HCT116 (cell line): ENCODE measurements around the gene SLC6A11. TPM values are rescaled to one million over a fixed set of nuclear protein-coding genes. Genes with fewer than 3 reads are reported as not detected.

Experiments used
- CBX3 ChIP-seq: IDR thresholded peaks from 2 replicates; pipeline ENCODE4 v1.6.1; 2012; ENCODE audit warnings: low read depth
- CEBPB ChIP-seq: IDR thresholded peaks from 2 replicates; pipeline ENCODE4 v1.6.1; 2012; ENCODE audit warnings: low read depth
- ELF1 ChIP-seq: IDR thresholded peaks from 2 replicates; pipeline ENCODE4 v1.6.1; 2012; ENCODE audit warnings: low read depth, borderline replicate concordance
- EZH2 ChIP-seq: fragments of 200-600 bp; sonication (generic); IDR thresholded peaks from 2 replicates; pipeline ENCODE4 v1.6.1; 2017; ENCODE audit warnings: antibody characterized with exemption, mixed run types
- EZH2phosphoT487 ChIP-seq: fragments of 200-600 bp; IDR thresholded peaks from 2 replicates; pipeline ENCODE4 v1.6.1; 2018; ENCODE audit warnings: antibody characterized with exemption, borderline replicate concordance
- FOSL1 ChIP-seq: IDR thresholded peaks from 2 replicates; pipeline ENCODE4 v1.6.1; 2012; ENCODE audit warnings: low read depth
- POLR2AphosphoS5 ChIP-seq: IDR thresholded peaks from 2 replicates; pipeline ENCODE4 v1.6.1; 2011; ENCODE audit warnings: mild to moderate bottlenecking, low read depth, low read length, moderate library complexity
- RAD21 ChIP-seq: IDR thresholded peaks from 2 replicates; pipeline ENCODE4 v1.6.1; 2012; ENCODE audit warnings: low read depth, mild to moderate bottlenecking
- SIN3A ChIP-seq: IDR thresholded peaks from 2 replicates; pipeline ENCODE4 v1.6.1; 2012; ENCODE audit warnings: low read depth
- SP1 ChIP-seq: IDR thresholded peaks from 2 replicates; pipeline ENCODE4 v1.6.1; 2012; ENCODE audit warnings: low read depth
- SRF ChIP-seq: IDR thresholded peaks from 2 replicates; pipeline ENCODE4 v1.6.1; 2012; ENCODE audit warnings: low read depth
- TCF7L2 ChIP-seq: IDR thresholded peaks from 2 replicates; pipeline ENCODE4 v1.7.0; 2011; ENCODE audit warnings: borderline replicate concordance, inconsistent platforms; ENCODE audit not compliant: insufficient read depth, insufficient read length; ENCODE audit errors: extremely low read depth
- ZBTB33 ChIP-seq: IDR thresholded peaks from 2 replicates; pipeline ENCODE4 v1.6.1; 2011; ENCODE audit warnings: mild to moderate bottlenecking, low read length, moderate library complexity; ENCODE audit not compliant: insufficient replicate concordance; ENCODE audit errors: extremely low read depth
- ZFX ChIP-seq: fragments of 450-650 bp; IDR thresholded peaks from 2 replicates; pipeline ENCODE4 v1.6.1; 2017
- ZNF274 ChIP-seq: fragments of 200-500 bp; sonication (Bioruptor generic); IDR thresholded peaks from 2 replicates; pipeline ENCODE4 v1.6.1; 2014; ENCODE audit warnings: mild to moderate bottlenecking, low read depth, low read length, inconsistent platforms
- total RNA-seq: library from RNA; stranded (reverse); gene quantifications from one replicate; pipeline ENCODE4 v1.2.1, GENCODE V29; 2021; ENCODE audit not compliant: unreplicated experiment
- TF ChIP-seq, protein P1 (sequence below): IDR thresholded peaks from 2 replicates; pipeline ENCODE4 v1.6.1; 2012

Gene SLC6A11
- total RNA-seq, 1 experiment from 2014 or later = not detected

- TF ChIP-seq EZH2phosphoT487 = no peak
- TF ChIP-seq SRF = no peak
- TF ChIP-seq TCF7L2 = no peak
- TF ChIP-seq SIN3A = no peak
- no peak for TF ChIP-seq ZFX
- TF ChIP-seq, protein P1, sequence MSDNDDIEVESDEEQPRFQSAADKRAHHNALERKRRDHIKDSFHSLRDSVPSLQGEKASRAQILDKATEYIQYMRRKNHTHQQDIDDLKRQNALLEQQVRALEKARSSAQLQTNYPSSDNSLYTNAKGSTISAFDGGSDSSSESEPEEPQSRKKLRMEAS = no peak
- TF ChIP-seq ELF1 = no peak
- no peak for TF ChIP-seq EZH2
- no peak for TF ChIP-seq ZBTB33
- TF ChIP-seq CBX3 = peak; percentile 40; the same call in 1 of the 2 replicates
- no peak for TF ChIP-seq FOSL1
- no peak for TF ChIP-seq ZNF274
- TF ChIP-seq POLR2AphosphoS5 = no peak
- TF ChIP-seq SP1 = no peak
- no peak for TF ChIP-seq CEBPB
- peak; percentile 57 for TF ChIP-seq RAD21
These were observed 32.4 kb upstream of the SLC6A11 start (continued) for GRCh38 chr3:10783360-10784351.
